ENCODE measurements around the gene USP6NL. TPM values are rescaled to one million over a fixed set of nuclear protein-coding genes. Genes with fewer than 3 reads are reported as not detected.

USP6NL gene
- polyA plus RNA-seq, 4 donors: 4.1 to 18.1 (median 6.5) TPM

GRCh38 chr10:11404901-11405300 lies 206.5 kb downstream of the USP6NL start:
- H3K4me1 ChIP-seq (ENCODE audit: control insufficient read depth in 3 of 3, insufficient read depth in 2 of 3, low read depth in 1 of 3, low read length in 2 of 3): no peaks in the 10 kb centered on the region
- FAIRE-seq (no peak), DNase-seq (no peak)
- no peak overlapping the region for H3K4me3 ChIP-seq (ENCODE audit: low read depth in 1 of 3, low read length in 3 of 3)
- H3K36me3 ChIP-seq (ENCODE audit: control insufficient read depth in 3 of 3, insufficient read depth in 2 of 3, low read depth in 1 of 3, low read length in 3 of 3): no peaks in the 10 kb centered on the region
- 76 to 84% (median 82%) methylated on average over 13 of the region's 13 CpGs for WGBS, 3 donors
- no peaks in the 10 kb centered on the region for H3K9me3 ChIP-seq (ENCODE audit: control insufficient read depth in 2 of 2, insufficient read depth in 1 of 2, low read depth in 1 of 2, low read length in 1 of 2)
- no peaks in the 10 kb centered on the region for H3K27me3 ChIP-seq (ENCODE audit: control insufficient read depth in 3 of 3, insufficient read depth in 3 of 3, low read length in 3 of 3)
- no peak overlapping the region for H3K27ac ChIP-seq (ENCODE audit: low read depth in 1 of 3, low read length in 2 of 3)

Other genes with a start within 250 kb of the USP6NL start
- gene ECHDC3, start 130.7 kb upstream of the USP6NL start, polyA plus RNA-seq: 10 to 100 TPM in 2 of 4 donors, 1 to 10 TPM in 2; 3.8 to 25.8 (median 9.7) TPM
- 1 to 10 TPM in 2 of 4 donors, under 1 TPM in 1, not detected in 1; 0.54 to 6.8 (median 1.7) TPM for gene PROSER2, start 211.7 kb upstream of the USP6NL start, polyA plus RNA-seq